Measurements from ENCODE around the gene DAZAP1.

GRCh38 chr19:1399745-1400144 is 7.6 kb upstream of the DAZAP1 start:
- no peak for TF ChIP-seq ZNF384 (IDR thresholded peaks at IDR 0.05)
- no peak for TF ChIP-seq ARNT (IDR thresholded peaks at IDR 0.05)
- TF ChIP-seq, protein P1, sequence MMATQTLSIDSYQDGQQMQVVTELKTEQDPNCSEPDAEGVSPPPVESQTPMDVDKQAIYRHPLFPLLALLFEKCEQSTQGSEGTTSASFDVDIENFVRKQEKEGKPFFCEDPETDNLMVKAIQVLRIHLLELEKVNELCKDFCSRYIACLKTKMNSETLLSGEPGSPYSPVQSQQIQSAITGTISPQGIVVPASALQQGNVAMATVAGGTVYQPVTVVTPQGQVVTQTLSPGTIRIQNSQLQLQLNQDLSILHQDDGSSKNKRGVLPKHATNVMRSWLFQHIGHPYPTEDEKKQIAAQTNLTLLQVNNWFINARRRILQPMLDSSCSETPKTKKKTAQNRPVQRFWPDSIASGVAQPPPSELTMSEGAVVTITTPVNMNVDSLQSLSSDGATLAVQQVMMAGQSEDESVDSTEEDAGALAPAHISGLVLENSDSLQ (IDR thresholded peaks at IDR 0.05): no peak
- no peak for TF ChIP-seq ELF4 (IDR thresholded peaks at IDR 0.05)
- TF ChIP-seq FOXM1 (IDR thresholded peaks at IDR 0.05; ENCODE audit: borderline replicate concordance): no peak
- no peak for TF ChIP-seq HDGF (IDR thresholded peaks at IDR 0.05; ENCODE audit: borderline replicate concordance)
- TF ChIP-seq NFRKB (IDR thresholded peaks at IDR 0.05): no peak

Data from HEK293T (cell line).